ENCODE data around the gene METAP1D. TPM values are rescaled to one million over a fixed set of nuclear protein-coding genes. Genes with fewer than 3 reads are reported as not detected.
A peak's percentile ranks its signal among the peaks of the same experiment; 100 is the strongest.
"Not testable (repeated sequence)": the region's sequence is repeated elsewhere in the genome, so short reads cannot be mapped to it uniquely, and the experiment has no call there.

The METAP1D gene
- total and polyA plus RNA-seq, 8 donors: 2.9 to 16.2 (median 4.7) TPM

DNA sequence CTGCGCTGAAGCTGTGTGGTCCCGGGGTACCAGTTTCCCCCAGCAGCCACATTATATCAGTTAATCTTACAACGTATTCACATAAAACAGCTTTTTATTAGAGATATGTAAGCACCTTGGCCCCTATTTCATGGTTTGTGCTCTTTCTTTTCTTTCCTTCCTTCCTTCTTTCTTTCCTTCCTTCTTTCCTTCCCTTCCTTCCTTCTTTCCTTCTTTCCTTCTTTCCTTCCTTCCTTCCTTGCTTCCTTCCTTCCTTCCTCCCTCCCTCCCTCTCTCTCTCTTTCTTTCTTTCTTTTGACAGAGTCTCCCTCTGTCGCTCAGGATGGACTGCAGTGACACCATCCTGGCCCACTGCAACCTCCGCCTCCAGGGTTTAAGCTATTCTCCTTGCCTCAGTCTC lies 3.7 kb upstream of the METAP1D start:
- H3K4me3 ChIP-seq: no peak overlapping the region
- no peaks in the 10 kb centered on the region for H3K36me3 ChIP-seq
- intact Hi-C loops (cut with DNase I; ENCODE audit: low total_unique reads): no loop called here
- TF ChIP-seq EP300 (IDR thresholded peaks at IDR 0.05): no peak
- no peak for TF ChIP-seq POLR2A (IDR thresholded peaks at IDR 0.05)
- no peak for TF ChIP-seq CTCF (IDR thresholded peaks at IDR 0.05)
- TF ChIP-seq POLR2AphosphoS5 (IDR thresholded peaks at IDR 0.05): no peak
- peaks cover 0 to 20% (median 16%) of the 10 kb centered on the region in 4 donors for H3K4me1 ChIP-seq
- no peaks in the 10 kb centered on the region for H3K27me3 ChIP-seq
- no peak overlapping the region for H3K27ac ChIP-seq
- DNase-seq: no peak
- no peaks in the 10 kb centered on the region for H3K9me3 ChIP-seq
- 75 to 90% (median 87%) methylated on average over 5 of the region's 5 CpGs for WGBS, 5 donors

DNA sequence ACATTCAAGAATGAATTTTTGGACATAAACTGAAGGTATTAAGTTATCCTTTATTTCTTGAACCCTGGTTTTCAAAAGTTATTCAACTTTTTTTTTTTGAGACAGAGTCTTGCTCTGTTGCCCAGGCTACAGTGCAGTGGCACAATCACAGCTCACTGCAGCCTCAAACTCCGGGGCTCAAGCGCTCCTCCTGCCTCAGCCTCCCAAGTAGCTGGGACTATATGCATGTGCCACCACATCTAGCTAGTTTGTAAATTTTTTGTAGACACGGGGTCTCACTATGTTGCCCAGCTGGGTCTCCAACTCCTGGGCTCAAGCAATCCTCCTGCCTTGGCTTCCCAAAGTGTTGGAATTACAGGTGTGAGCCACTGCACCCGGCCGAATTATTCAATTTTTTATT lies 2.7 kb upstream of the METAP1D start:
- H3K27me3 ChIP-seq; DNase-seq; H3K4me3 ChIP-seq; intact Hi-C loops (cut with DNase I; ENCODE audit: low total_unique reads); H3K27ac ChIP-seq; H3K9me3 ChIP-seq; H3K36me3 ChIP-seq: not testable (repeated sequence)
- H3K4me1 ChIP-seq: peaks cover 0 to 20% (median 16%) of the 10 kb centered on the region in 4 donors
- WGBS, 5 donors: 89 to 98% (median 95%) methylated on average over 5 of the region's 5 CpGs

- 32 to 43% (median 38%) methylated on average over 4 of the region's 4 CpGs for WGBS, 5 donors
- H3K36me3 ChIP-seq: no peaks in the 10 kb centered on the region
- DNase-seq: no peak
- no peaks in the 10 kb centered on the region for H3K27me3 ChIP-seq
- intact Hi-C loops (cut with DNase I; ENCODE audit: low total_unique reads): no loop called here
- TF ChIP-seq POLR2AphosphoS5 (IDR thresholded peaks at IDR 0.05): no peak
- TF ChIP-seq POLR2A (IDR thresholded peaks at IDR 0.05): no peak
- TF ChIP-seq EP300 (IDR thresholded peaks at IDR 0.05): no peak
- no peak for TF ChIP-seq CTCF (IDR thresholded peaks at IDR 0.05)
- peak overlapping the region; percentile 69 to 92 (median 78) for H3K4me3 ChIP-seq
- H3K9me3 ChIP-seq: no peaks in the 10 kb centered on the region
- H3K27ac ChIP-seq: peak overlapping the region in 3 of 5 donors; percentile 36 to 76 (median 76)
- H3K4me1 ChIP-seq: peaks cover 0 to 20% (median 16%) of the 10 kb centered on the region in 4 donors
Measured at GRCh38 chr2:171999161-171999560, 592 bp upstream of the METAP1D start.

GRCh38 chr2:172000696-172001361 lies 1.1 kb downstream of the METAP1D start:
- Histone ChIP-seq H3K4me3 (peak overlapping the region; percentile 69 to 92 (median 78)), H3K27ac (peak overlapping the region in 1 of 5 donors; percentile 76), H3K4me1 (peaks cover 0 to 20% (median 16%) of the 10 kb centered on the region in 4 donors), H3K36me3 (no peaks in the 10 kb centered on the region), H3K9me3 (no peaks in the 10 kb centered on the region), H3K27me3 (no peaks in the 10 kb centered on the region)
- TF ChIP-seq POLR2A (IDR thresholded peaks at IDR 0.05): no peak
- no peak for TF ChIP-seq EP300 (IDR thresholded peaks at IDR 0.05)
- no peak for TF ChIP-seq CTCF (IDR thresholded peaks at IDR 0.05)
- no peak for TF ChIP-seq POLR2AphosphoS5 (IDR thresholded peaks at IDR 0.05)
- intact Hi-C loops (cut with DNase I; ENCODE audit: low total_unique reads): no loop called here
- DNase-seq: no peak
- 74 to 81% (median 76%) methylated on average over 13 of the region's 13 CpGs for WGBS, 5 donors

GRCh38 chr2:172007372-172007771 lies 7.6 kb downstream of the METAP1D start:
- H3K36me3 ChIP-seq: no peaks in the 10 kb centered on the region
- H3K4me3 ChIP-seq: no peak overlapping the region
- H3K4me1 ChIP-seq: no peaks in the 10 kb centered on the region
- WGBS, 5 donors: 89 to 100% (median 95%) methylated on average over 1 of the region's 1 CpG
- intact Hi-C loops (cut with DNase I; ENCODE audit: low total_unique reads): no loop called here
- no peaks in the 10 kb centered on the region for H3K27me3 ChIP-seq
- no peaks in the 10 kb centered on the region for H3K9me3 ChIP-seq
- H3K27ac ChIP-seq: no peak overlapping the region
- DNase-seq: no peak
- no peak for TF ChIP-seq POLR2A (IDR thresholded peaks at IDR 0.05)
- no peak for TF ChIP-seq EP300 (IDR thresholded peaks at IDR 0.05)
- TF ChIP-seq POLR2AphosphoS5 (IDR thresholded peaks at IDR 0.05): no peak
- no peak for TF ChIP-seq CTCF (IDR thresholded peaks at IDR 0.05)

Data from stomach (tissue), 9 donors.